GM18858 (cell line): ENCODE measurements around the gene PLXNC1.

Experiments
- ATAC-seq: cut with Tn5 transposase; IDR thresholded peaks from one replicate; pipeline ENCODE4 v1.9.1; 2021; ENCODE audit not compliant: unreplicated experiment

The PLXNC1 gene

DNA sequence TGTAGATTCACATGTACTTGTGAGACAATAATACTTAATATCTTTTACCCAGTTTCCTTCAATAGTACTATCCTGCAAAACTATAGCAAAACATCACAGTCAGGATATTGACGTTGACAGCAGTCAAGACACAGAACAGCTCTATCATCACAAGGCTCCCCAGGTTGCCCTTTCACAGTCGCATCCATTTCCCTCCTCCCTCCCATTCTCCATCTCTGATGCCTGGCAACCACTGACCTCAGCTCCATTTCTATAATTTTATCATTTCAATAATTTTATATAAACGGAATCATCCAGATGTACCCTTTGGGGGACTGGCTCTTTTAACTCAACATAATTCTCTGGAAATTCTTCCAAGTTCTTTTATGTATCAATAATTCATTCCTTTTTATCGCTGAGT lies 81.5 kb downstream of the PLXNC1 start:
- no peak for ATAC-seq

DNA sequence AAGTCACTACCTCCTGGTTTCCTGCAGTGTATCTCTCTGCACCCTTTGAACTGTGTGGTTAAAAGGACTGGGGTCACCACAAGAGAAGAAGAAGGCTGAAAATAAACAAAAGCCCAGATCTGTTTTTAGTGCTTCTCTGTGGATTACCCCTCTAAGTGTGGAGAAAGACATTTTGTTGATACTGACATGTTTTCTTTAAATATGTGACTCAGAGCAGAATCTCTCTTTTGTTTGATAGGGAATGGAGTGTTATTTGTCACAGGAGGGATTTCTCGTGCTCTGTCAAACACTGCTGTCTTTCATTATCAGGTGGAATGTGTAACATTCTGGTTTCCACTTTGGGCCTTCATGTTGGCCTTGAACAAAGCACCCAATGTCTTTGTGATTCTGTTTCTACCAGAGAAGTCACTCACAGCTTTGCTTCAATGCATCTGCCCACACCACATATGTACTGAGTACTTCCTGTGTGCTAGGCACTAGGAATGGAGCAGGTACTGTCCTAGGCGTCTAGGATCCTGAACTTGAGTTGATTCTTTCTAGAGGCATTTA lies 82.1 kb downstream of the PLXNC1 start:
- peak; percentile 56 for ATAC-seq

DNA sequence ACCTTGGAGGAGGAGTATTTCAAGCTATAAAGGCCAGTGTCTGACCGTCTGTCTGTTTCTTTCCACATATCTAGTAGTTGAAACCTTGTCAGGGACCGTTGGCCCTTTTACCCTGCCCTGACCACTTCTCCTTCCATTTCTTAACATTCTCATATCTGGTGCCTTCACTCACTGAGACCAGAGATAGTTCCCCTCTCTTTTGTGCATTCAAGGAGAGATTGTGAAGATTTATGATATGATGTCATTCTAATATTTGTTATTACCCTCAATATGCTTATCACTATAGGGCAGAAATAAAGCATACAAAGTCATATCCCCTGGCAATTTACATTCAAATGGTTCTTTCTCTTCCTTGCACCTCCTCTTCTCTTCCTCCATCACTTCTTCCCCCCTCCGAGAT lies 83.3 kb downstream of the PLXNC1 start:
- no peak for ATAC-seq

DNA sequence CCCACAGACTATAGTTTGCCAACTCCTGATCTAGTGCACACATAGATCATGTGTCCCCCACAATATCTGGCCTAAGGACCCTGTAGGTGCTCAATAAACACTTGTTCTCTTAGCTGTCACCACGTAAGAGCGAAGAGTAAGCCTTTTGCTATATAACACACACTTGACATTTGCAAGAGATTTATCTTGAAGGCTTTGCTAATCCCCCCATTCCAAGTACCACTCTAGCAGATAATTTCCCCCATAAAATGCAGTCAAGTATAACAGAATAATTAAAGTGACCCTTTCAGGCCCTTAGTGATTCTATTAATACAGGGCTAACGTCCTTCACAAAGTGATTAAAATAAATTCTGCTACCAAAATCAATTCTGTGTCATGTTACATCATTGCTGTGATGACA lies 87.5 kb downstream of the PLXNC1 start:
- ATAC-seq, result no peak

DNA sequence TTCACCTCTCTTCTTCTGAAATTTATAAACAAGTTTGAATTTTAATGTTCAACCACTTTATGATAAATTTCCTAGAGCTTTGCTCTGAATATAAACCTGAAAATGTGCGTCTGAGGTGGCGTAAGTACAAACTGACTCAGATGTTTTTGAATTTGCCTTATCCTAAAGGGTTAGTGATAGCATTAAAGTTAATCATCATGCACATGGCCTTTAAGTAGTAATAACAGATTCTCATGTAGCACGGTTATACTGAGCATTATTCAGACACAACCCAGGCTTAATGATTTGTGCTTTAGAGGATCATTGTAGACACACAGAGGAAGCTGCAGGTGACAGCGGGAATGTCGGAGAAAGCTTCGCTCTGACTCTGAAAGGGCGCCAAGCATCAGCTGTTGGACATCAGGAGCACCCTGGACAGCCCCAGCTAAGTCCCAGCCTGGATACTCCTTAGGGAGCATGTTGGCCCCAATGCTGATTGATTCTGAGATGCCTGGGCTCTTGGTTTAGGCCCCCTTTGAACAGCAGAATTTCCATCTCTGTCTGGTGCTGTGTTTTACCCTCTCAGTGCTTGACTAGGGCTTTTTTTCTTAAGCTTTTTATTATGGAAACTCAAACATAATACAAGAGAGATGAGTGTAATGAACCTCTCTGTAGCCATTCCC lies 91.1 kb downstream of the PLXNC1 start:
- no peak for ATAC-seq

DNA sequence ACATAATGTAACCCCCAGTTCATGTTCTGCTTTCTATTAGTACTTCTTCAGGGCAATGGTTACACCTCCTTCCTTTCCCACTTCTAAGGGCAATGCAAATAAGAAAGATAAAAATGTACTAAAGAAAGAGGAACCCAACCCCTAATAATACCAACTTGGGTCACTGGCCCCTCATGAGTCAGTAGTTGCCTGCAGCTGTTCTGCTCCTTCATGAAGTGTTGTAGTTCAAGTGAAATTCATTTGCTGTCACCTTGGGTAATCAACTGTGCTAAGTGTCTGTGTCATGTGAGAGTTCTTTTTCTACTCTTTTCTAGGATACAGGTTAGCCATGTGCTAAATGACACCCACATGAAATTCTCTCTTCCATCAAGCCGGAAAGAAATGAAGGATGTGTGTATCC lies 91.8 kb downstream of the PLXNC1 start:
- peak; percentile 92 for ATAC-seq

DNA sequence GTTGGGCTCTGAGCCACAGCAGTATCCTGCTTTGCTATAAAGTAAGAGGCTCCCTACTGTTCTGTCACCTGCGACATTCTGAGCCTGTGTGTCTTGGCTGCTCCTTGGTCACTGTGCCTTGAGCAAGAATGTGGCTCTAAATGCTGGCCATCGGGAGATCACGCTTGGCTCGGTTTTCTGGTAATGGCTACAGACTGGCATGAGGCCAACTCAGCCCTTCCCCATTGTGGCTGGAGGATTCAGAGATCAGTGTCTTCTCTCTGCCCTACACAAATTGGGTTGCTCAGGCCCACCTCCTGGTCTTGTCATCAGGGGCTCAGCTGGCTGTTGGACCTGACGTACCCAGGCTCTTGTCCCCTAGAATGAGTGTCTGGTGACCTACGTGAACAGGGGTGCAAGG lies 94.5 kb downstream of the PLXNC1 start:
- ATAC-seq, result no peak

DNA sequence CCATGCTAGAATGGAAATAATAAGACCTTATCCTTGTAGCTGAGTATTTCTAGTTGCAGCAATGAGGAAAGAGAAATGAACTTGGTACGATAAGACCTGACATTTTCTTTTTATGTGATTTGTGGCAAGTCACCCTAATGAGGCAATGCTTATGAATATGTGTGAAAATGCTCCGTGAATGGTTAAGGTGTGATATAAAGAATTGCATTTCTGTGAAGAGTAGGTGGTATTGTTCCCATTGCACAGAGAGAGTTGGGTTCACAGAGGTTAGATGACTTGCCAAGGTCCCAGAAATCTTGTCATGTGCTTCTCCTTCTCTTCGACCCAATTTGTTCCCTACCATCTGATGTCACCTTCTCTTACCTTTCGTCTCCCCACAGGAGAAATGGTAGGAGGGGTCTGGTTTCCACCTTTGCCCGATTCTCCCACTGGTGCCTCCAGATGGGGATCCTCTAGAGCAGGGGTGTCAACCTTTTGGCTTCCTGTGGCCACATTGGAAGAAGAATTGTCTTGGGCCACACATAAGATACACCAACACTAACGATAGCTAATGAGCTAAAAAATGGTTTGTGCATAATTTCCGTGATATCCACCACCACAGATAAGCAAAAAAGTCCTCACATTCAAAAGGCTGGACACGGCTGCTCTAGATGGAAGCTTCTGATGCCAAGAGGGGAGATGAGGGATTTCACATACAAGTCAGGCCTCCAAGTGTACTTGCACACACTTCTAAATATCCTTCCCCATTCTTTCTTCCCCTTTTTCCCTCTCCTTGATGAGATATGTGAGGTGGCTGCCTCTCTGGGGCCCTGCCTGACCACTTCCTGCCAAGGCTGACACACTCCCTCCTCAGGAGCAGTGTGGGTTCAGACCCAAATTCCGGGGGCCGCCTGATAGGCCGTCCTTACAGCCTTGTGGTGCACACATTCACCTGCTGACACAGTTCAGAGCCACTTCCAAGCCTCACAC lies 96.1 kb downstream of the PLXNC1 start:
- ATAC-seq, result peak; percentile 48

DNA sequence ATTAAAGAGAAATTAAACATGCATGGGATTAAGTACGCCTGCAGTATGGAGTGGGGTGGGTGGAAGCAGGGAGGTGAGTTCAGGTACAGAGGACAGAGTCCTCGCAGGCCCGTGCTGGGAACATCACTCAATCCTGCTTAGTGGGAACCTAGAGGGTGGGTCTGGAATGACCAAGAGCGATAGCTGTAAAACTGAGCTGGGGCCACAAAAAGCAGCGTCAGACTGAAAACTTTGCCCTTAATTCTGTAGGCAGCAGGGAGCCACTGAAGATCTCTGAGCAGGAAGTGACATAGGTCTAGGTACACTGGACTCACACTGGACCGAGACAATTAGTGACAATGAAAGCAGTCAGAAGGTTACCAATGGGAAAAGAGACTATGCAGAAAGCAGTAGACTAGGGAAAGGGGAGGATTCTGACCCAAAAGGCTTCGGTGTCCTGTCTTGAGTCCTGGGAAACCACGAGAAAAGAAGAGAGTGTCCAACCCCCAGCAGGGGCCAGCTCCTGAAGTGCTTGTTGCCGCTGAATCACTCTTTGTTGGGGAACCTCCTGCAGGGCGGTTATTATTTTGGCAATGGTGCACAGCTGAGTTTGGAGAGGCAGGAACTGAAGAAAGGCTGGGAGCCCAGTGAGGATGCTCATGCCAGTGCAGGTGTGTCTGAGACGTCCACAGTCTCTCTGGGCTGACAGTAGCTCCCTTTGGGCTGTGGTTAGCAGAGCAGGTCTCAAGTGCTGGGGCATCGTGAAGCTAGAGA lies 97.4 kb downstream of the PLXNC1 start:
- ATAC-seq, result no peak

DNA sequence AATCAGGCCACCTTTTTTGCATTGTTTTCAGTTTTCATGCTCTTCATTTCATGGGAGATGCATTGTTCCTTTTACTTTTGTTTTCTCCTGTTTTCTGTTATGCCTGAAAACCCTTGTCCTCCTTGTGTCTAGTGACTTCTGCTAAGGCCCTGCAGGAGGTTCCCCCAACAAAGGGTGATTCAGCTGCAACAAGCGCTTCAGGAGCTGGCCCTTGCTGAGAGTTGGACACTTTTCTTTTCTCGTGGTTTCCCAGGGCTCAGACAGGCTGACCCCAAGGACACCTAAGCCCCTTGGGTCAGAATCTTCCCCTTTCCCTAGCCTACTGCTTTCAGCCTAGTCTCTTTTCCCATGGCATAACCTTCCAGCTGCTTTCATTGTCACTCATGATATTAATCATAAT lies 98.9 kb downstream of the PLXNC1 start:
- no peak for ATAC-seq

DNA sequence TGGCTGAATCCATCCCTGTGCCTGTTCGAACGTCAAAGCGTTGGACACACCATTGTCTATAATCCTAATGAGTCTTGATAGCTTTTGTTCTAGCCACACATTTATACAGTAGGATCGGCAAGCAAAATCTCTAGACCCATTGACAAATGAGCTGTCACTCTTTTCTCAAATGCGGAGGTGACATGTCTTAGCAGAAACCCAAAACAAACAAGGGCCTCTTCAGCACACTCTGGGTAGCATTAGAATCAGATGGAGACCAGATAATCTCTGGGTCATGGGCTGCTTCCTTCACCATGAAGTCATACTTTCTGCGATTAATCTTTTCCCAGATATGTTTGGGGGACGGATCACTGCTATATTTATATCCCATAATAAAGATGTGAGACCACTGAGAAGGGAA lies 100.2 kb downstream of the PLXNC1 start:
- no peak for ATAC-seq

DNA sequence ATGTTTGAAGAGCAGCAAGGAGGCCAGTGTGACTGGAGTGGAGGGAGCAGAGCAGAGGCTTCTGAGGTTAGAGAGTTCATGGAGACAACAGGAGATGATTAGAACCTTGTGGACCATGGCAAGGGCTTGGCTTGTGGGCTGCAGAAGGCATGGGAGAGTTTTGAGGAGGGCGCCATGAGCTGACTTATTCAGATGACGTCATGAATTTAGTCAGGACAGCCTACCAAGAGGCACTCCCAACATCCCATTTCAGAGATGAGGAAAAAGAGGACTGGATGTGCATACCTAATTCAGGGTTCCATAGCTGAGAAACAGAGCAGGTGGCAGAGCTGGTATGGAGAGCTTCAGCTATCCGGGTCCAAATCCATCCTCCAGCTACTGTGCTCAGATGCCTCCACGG lies 101.8 kb downstream of the PLXNC1 start:
- no peak for ATAC-seq

DNA sequence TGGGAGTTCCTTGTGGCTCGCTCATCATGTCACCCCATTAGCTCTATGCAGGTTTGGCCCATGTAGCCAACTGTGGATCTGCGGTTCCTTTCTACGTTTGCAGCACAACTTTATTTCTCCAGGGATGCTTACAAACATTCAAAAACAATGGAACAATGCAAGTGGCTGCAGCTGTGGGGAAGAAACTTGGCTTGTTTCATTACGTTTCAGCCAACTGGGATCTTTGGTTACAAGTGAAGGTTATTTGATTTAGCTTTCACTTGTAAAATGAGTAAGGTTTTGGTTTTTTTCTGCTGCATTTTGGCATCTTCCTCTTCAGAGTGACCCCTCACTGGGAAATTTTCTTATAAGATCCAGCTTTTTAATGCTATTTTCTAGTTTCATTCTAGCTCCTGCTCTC lies 105.9 kb downstream of the PLXNC1 start:
- ATAC-seq, result no peak

DNA sequence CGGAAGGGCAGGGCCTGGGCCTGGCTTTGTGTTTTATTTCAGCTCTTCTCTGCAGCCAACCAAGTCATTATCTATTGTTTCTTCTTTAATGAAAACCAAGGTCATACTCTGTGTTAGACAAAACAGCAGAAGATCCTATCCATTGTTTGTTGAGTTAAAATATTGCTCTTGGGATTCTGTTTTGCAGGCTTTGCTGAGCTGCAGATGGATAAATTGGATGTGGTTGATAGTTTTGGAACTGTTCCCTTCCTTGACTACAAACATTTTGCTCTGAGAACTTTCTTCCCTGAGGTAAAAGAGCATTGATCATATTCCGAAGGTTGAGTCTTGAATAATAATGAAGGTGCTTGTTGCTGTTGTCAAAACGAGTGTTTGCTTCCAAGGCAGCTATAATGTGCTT lies 106.6 kb downstream of the PLXNC1 start:
- no peak for ATAC-seq

DNA sequence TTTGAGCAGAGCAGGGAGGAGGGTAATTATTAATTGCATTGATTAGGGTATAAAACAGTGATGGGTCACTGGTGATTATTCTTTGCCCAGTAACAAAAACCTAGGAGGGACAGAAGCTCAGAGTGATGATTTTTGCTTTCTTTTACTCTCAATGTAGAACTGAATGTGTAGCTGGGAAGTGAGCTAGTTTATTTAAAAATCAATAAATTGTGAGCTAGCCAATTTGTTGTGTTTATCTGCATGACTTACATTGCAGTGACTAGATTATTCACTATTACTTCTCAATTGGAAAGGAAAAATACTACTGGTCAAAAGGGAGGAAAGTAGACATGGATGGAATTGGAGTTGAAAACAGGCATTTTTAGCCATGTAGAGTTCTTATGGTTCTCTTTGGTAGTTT lies 107.1 kb downstream of the PLXNC1 start:
- ATAC-seq, result no peak

DNA sequence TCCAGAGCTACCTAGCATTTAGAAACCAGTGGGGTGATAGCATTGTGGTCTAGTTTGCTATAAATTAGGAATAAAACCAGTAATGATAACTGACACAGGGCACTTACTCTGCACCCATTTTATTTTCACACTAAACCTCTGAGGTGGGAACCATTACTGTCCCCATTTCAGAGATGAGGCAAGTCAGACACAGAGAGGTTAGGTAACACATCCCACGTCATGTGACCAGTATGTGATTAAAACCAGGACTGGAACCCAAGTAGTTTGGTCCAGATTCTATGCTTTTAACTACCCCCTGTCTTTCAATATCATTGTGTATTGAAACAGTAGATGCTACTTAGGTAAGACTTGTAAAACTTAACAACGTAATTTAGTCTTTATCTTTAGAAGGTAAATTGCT lies 110.2 kb downstream of the PLXNC1 start:
- no peak for ATAC-seq

DNA sequence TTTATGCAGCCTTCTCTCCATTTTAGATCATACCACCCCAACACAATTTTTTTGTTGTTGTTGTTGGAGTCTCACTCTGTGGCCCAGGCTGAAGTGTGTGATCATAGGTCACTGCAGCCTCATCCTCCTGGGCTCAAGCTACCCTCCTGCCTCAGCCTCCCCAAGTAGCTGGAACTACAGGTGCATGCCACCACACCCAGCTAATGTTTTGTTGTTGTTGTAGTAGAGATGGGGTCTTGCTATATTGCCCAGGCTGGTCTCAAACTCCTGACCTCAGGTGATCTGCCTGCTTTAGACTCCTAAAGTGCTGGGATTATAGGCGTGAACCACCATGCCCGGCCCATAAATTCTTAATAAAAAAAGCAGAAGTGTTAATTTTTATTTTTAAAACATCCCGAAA lies 111.6 kb downstream of the PLXNC1 start:
- ATAC-seq, result no peak

DNA sequence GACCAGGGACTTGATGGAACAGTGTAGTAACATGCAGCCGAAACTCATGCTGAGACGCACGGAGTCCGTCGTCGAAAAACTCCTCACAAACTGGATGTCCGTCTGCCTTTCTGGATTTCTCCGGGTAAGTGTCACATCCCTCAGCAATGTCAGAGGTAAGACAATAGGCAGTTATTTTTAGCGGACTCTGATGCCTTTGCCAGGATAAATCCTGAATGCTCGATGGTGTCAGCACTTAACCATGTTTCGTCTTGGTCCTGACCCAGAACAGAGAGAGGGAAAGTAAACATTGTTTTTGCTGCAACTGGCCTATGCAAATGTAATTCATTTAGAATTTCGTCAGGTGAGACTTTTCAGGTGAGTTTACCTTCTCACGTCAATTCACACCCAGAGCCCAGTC lies 112.3 kb downstream of the PLXNC1 start:
- no peak for ATAC-seq

DNA sequence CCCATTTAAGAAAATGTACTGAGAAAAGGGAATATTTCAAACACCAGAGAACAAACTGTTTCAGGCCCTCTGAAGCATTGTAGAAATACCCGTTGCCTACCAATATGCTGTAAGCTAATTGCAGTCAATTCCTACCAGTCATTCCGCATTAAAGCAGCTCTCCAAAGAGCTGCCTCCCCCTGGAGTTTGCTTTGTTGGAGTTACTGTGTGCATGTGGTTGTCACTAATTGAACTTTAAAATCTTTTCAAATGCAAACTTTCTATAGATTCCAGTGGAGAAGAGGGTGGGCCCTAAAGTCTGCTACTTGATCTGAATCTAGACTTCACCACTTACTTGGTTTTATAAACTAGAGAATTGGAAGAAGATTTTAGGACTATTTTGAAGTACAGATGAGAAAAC lies 112.7 kb downstream of the PLXNC1 start:
- ATAC-seq, result no peak

DNA sequence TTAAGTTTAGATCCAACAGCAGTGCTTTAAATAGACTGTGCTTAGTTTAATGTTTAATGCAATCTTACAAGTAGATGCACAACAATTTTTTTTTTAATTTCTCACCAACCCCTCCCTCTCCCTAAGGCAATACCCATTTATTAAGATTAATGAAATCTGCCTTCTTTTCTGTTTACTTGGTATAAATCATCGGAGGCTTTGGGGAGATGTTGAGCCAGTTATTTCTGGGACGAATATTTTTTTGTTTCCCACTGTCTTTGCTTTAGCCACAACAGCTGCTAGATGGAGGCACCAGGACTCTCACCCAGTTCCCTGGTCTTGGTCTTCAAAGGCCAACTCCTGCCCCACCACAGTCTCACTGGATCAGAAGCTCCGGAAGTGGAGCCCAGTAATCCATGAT lies 113.4 kb downstream of the PLXNC1 start:
- no peak for ATAC-seq

DNA sequence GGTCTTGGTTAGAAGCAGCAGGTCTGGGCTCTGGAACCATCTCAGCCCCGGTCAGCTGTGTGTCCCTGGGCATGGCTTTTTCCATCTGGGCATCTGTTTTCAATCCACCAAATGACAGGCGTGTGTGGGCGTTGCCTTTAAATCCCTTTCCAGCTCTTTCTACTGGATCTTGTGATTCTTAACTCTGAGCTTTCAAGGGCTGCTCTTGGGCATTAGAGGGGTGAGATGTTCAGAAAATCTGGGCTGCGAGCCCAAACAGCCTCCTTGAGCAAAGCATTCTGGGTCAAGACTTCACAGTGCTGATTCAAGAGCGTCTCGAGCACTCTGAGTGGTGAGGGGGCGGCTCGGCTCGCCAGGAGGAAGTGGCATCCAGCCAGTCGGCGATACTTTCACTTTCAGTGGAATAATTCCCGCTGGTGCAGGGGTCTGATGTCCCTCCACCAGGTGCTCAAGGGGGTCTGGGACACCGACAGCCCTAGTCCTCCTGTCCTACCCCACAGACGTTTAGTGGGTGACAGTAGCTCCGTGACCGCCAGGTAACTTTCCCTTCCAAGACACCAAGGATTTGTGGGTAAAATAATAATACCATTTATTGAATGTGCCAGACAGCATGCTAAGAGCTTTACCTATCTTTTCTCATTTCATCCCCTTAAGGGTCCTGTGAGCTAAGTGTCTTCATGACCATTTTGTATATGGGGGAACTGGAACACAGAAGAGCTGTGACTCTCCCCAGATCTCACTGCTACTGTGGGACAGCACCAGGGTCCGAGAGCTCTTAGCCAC lies 114.0 kb downstream of the PLXNC1 start:
- ATAC-seq, result peak; percentile 47
